Activated CD4-positive, alpha-beta T cell treated with anti-CD3 and anti-CD28 coated beads, Interleukin-2, amount 50 U/mL, for 48 hours (primary cell): ENCODE results near the gene MAT2B.
"Not testable (repeated sequence)": the region's sequence is repeated elsewhere in the genome, so short reads cannot be mapped to it uniquely, and the experiment has no call there.

Source experiments
- DNase-seq, 2 experiments: peaks; one replicate each; pipeline ENCODE4 v3.0.0-alpha.2; 2020

MAT2B gene

GRCh38 chr5:163504079-163504931 lies 1.1 kb upstream of the MAT2B start:
- peak; percentile 49 to 60 for DNase-seq

GRCh38 chr5:163505049-163505367 lies 411 bp upstream of the MAT2B start:
- DNase-seq: no peak

GRCh38 chr5:163506095-163506457 lies 657 bp downstream of the MAT2B start:
- DNase-seq: peak in 1 of 2 experiments; percentile 28

GRCh38 chr5:163506726-163507125 lies 1.3 kb downstream of the MAT2B start:
- DNase-seq: no peak

- DNase-seq: no peak
Observed at GRCh38 chr5:163508753-163509152, 3.3 kb downstream of the MAT2B start.

GRCh38 chr5:163509291-163509951 lies 4.0 kb downstream of the MAT2B start:
- no peak for DNase-seq

- DNase-seq: no peak
Observed at GRCh38 chr5:163512526-163512925, 7.1 kb downstream of the MAT2B start.

- DNase-seq: no peak
Observed at GRCh38 chr5:163525096-163525495, 19.7 kb downstream of the MAT2B start.

GRCh38 chr5:163529698-163530097 lies 24.3 kb downstream of the MAT2B start:
- DNase-seq: no peak

GRCh38 chr5:163531272-163531671 lies 25.9 kb downstream of the MAT2B start:
- DNase-seq: no peak

GRCh38 chr5:163532171-163533084 lies 27.0 kb downstream of the MAT2B start:
- DNase-seq: no peak

- DNase-seq: no peak
Observed at GRCh38 chr5:163533223-163533622, 27.8 kb downstream of the MAT2B start.

- DNase-seq: no peak
Observed at GRCh38 chr5:163534492-163535094, 29.2 kb downstream of the MAT2B start.

GRCh38 chr5:163535290-163535689 lies 29.9 kb downstream of the MAT2B start:
- no peak for DNase-seq

GRCh38 chr5:163536442-163536841 lies 31.0 kb downstream of the MAT2B start:
- not testable (repeated sequence) for DNase-seq

GRCh38 chr5:163540696-163541095 lies 35.3 kb downstream of the MAT2B start:
- DNase-seq: no peak

- no peak for DNase-seq
Observed at GRCh38 chr5:163542771-163543170, 37.4 kb downstream of the MAT2B start.

GRCh38 chr5:163544041-163544440 lies 38.6 kb downstream of the MAT2B start:
- no peak for DNase-seq

GRCh38 chr5:163544836-163545235 lies 39.4 kb downstream of the MAT2B start:
- DNase-seq: no peak

GRCh38 chr5:163548649-163549048 lies 43.2 kb downstream of the MAT2B start:
- no peak for DNase-seq

- DNase-seq: no peak
Observed at GRCh38 chr5:163551156-163551555, 45.7 kb downstream of the MAT2B start.

- no peak for DNase-seq
Observed at GRCh38 chr5:163552536-163552935, 47.1 kb downstream of the MAT2B start.

- DNase-seq: no peak
Observed at GRCh38 chr5:163561339-163561738, 55.9 kb downstream of the MAT2B start.
